Ishikawa (cell line): ENCODE measurements around the gene TPM3.
A peak's percentile ranks its signal among the peaks of the same experiment; 100 is the strongest.

Experiments used
- EGR1 ChIP-seq: IDR thresholded peaks from 2 replicates; pipeline ENCODE4 v1.6.1; 2012
- RAD21 ChIP-seq: IDR thresholded peaks from 2 replicates; pipeline ENCODE4 v1.6.1; 2012; ENCODE audit warnings: low read depth
- TCF12 ChIP-seq: IDR thresholded peaks from 2 replicates; pipeline ENCODE4 v1.6.1; 2012; ENCODE audit warnings: low read depth
- YY1 ChIP-seq: IDR thresholded peaks from 2 replicates; pipeline ENCODE4 v1.6.1; 2012; ENCODE audit warnings: low read depth
- TF ChIP-seq, protein P1 (sequence below): IDR thresholded peaks from 2 replicates; pipeline ENCODE4 v1.6.1; 2012

- TF ChIP-seq EGR1 (no peak), YY1 (no peak), RAD21 (no peak), TCF12 (0 out of 2 replicates have a peak, but pooled peaks have one; percentile 23)
- TF ChIP-seq, protein P1, sequence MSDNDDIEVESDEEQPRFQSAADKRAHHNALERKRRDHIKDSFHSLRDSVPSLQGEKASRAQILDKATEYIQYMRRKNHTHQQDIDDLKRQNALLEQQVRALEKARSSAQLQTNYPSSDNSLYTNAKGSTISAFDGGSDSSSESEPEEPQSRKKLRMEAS, result no peak
These were observed at the start of gene TPM3 for GRCh38 chr1:154191990-154192461.
